ENCODE measurements around the gene NFATC4. TPM values are rescaled to one million over a fixed set of nuclear protein-coding genes. Genes with fewer than 3 reads are reported as not detected.

Gene NFATC4
- total and polyA plus RNA-seq, 10 of the 15 experiments (the other 5 are each of a cell fraction or from before 2014, with no cell fraction given), result 0.97 to 14.3 (median 4.9) TPM

GRCh38 chr14:24329073-24329663 lies 38.8 kb upstream of the NFATC4 start:
- CTCF ChIA-PET, result interaction anchor here (0.8 to 16.6 kb wide), 6 partner anchors 10 to 110 kb away, joined by 3 to 452 read pairs (median 13); partner anchors contain the start of genes CBLN3, KHNYN, RIPK3 and SDR39U1

More at GRCh38 chr14:24329073-24329663, 38.8 kb upstream of the NFATC4 start:
- Histone ChIP-seq H2AFZ (ENCODE audit: control insufficient read depth, low read depth, low read length) (no peak overlapping the region), H3K27me3 (replicated peaks in 1 of 2; ENCODE audit: control insufficient read depth in 2 of 2, insufficient read depth in 2 of 2, low read length in 1 of 2) (peaks cover 2 to 6% of the 10 kb centered on the region in 2 experiments; a peak in 3 of 4 replicates), H3K4me2 (ENCODE audit: control insufficient read depth, insufficient read depth) (no peak overlapping the region), H3K27ac (ENCODE audit: control insufficient read depth, insufficient read depth) (no peak overlapping the region), H3K9me3 (replicated peaks; ENCODE audit: control insufficient read depth, insufficient read depth, low read length) (no peaks in the 10 kb centered on the region), H4K20me1 (ENCODE audit: control insufficient read depth, insufficient read depth) (no peaks in the 10 kb centered on the region), H3K4me3 (no peak overlapping the region), H3K9ac (ENCODE audit: control insufficient read depth, insufficient read depth, low read length) (no peak overlapping the region), H3K4me1 (ENCODE audit: control insufficient read depth, insufficient read depth, low read length) (peaks cover 15% of the 10 kb centered on the region), H3K36me3 (ENCODE audit: control insufficient read depth in 2 of 2, insufficient read depth in 2 of 2, low read length in 1 of 2) (no peaks in the 10 kb centered on the region), H3K79me2 (ENCODE audit: control insufficient read depth, insufficient read depth, low read length) (no peaks in the 10 kb centered on the region)
- RAD21 ChIA-PET (ENCODE audit: unreplicated experiment), result interaction anchor here (3.9 kb wide), 1 partner anchor 102 kb away, joined by 26 read pairs; no protein-coding TSS in a partner anchor
- FAIRE-seq, result no peak
- in situ Hi-C loops (cut with MboI) (no loop called here), intact Hi-C loops (cut with micrococcal nuclease; ENCODE audit: unreplicated experiment) (no loop called here)
- TF ChIP-seq CHD2 (IDR thresholded peaks at IDR 0.05; ENCODE audit: borderline replicate concordance, low read depth, low read length) (no peak), MEF2A (IDR thresholded peaks at IDR 0.05; ENCODE audit: insufficient read depth, low read depth, low read length) (no peak), KLF5 (IDR thresholded peaks at IDR 0.05; ENCODE audit: partially characterized antibody) (no peak), SIN3A (IDR thresholded peaks at IDR 0.05; ENCODE audit: low read depth, low read length) (no peak), SREBF1 (IDR thresholded peaks at IDR 0.05; ENCODE audit: low read length) (no peak), NR2C1 (IDR thresholded peaks at IDR 0.05) (no peak), NRF1 (conservative IDR thresholded peaks at IDR 0.05; ENCODE audit: low read depth, low read length) (no peak), SMC3 (IDR thresholded peaks at IDR 0.05; ENCODE audit: borderline replicate concordance, low read length) (no peak), FOXK2 (IDR thresholded peaks at IDR 0.05) (no peak), MXI1 (IDR thresholded peaks at IDR 0.05; ENCODE audit: low read depth, low read length) (no peak), CBX5 (IDR thresholded peaks at IDR 0.05; ENCODE audit: low read depth) (no peak), SRF (IDR thresholded peaks at IDR 0.05; ENCODE audit: low read depth in 2 of 2, low read length in 2 of 2) (no peak), ZNF24 (IDR thresholded peaks at IDR 0.05) (no peak), E4F1 (IDR thresholded peaks at IDR 0.05; ENCODE audit: borderline replicate concordance, partially characterized antibody) (no peak), PRDM15 (CRISPR knock-in tag; IDR thresholded peaks at IDR 0.05) (no peak)
- WGBS (ENCODE audit: insufficient coverage, insufficient replicate concordance, low lambda C conversion rate, missing lambda C conversion rate), result 55% methylated on average over 12 of the region's 12 CpGs
- no TSS peak for BruUV-seq (replicated peaks)
- ATAC-seq, result no peak
- DNase-seq (ENCODE audit: low read depth, low spot score), result no peak
- SMC1A ChIA-PET (ENCODE audit: uncharacterized antibody, unreplicated experiment), result interaction anchor here (0.9 to 2.1 kb wide), 2 partner anchors 102 to 108 kb away, joined by 4 to 11 read pairs; no protein-coding TSS in a partner anchor
- POLR2A ChIA-PET, result no interaction called here
